Measurements from ENCODE around the gene KIF26A. TPM values are rescaled to one million over a fixed set of nuclear protein-coding genes. Genes with fewer than 3 reads are reported as not detected.

Gene KIF26A
- total RNA-seq, 2 donors from 2014 or later: 1.6 to 13.9 TPM

DNA sequence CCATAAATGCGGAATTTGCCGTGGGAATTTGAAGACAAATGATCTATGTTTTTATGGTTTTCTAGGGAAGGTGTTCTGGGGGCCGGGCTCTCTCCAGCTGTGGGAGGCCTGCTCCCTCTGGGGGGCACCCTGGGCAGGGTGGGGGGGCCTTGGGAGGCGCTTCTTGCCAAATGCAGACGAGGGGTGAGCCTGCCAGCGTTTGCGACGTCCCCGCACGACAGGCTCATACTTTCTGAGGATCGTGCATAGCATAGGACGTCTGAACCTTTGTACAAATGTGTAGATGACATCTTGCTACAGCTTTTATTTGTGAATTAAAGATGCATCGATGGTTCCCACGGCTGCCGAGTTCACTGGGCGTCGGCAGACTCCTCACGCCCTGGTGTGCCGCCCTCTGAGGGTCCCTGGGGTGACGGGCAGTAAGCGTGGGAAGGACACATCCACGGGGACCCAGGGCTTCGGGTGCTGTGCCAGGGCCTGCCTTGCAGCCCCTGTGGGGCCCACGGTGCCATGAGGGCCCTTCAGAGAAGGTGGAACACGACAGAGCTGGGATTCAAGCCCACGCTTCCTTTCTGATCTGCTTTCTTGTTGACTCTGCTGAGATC lies 42.3 kb downstream of the KIF26A start:
- no peaks in the 10 kb centered on the region for H3K36me3 ChIP-seq
- H3K9me3 ChIP-seq: no peaks in the 10 kb centered on the region
- no peaks in the 10 kb centered on the region for H3K27me3 ChIP-seq (replicated peaks; ENCODE audit: insufficient read depth)
- H3K4me1 ChIP-seq (replicated peaks): no peaks in the 10 kb centered on the region
- WGBS: 66% methylated on average over 26 of the region's 26 CpGs
- H3K4me3 ChIP-seq: no peak overlapping the region
- no peak for DNase-seq (ENCODE audit: low spot score)
- intact Hi-C loops (cut with DNase I): no loop called here
- H3K27ac ChIP-seq: no peak overlapping the region
- TF ChIP-seq POLR2AphosphoS5 (IDR thresholded peaks at IDR 0.05) (no peak), CTCF (IDR thresholded peaks at IDR 0.05) (no peak), POLR2A (IDR thresholded peaks at IDR 0.05) (no peak)

DNA sequence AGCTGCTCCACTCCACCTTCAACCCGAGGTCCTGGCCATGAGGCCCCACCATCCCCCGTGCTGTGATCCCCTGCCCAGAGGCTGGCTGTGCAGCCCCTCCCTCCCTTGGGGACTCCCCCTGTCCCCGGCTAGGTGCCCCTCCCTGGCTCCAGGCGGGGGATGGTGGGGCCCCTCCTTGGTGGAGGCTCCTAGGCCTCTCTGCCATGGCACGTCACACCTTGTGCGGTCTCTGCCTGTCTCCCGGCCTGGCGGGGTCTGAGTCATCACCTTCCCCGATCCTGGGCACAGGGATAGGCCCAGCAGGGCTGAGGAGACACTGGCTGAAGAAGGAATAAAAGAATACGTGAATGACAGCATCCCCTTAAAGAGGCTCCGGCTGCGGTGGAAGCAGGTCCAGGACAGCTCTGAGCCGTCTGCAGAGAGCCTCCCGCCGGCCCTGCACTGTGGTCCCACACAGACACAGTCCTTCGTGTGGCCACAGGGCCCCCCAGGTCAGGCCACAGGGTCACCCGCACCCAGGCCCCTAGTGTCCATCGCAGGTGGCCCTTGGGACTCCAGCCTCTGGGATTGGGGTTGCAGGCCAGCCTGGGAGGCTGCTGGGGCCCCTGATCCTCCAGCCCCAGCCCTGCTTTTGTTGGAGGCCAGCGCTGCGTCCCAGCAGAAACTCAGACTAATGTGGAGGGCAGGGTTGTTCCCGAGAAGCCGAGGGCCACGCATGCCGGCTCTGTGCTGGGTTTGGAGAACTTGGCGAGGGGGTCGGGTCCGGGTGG lies 43.6 kb downstream of the KIF26A start:
- H3K27ac ChIP-seq: no peak overlapping the region
- WGBS: 83% methylated on average over 26 of the region's 27 CpGs
- no peaks in the 10 kb centered on the region for H3K9me3 ChIP-seq
- no peaks in the 10 kb centered on the region for H3K27me3 ChIP-seq (replicated peaks; ENCODE audit: insufficient read depth)
- no peaks in the 10 kb centered on the region for H3K4me1 ChIP-seq (replicated peaks)
- intact Hi-C loops (cut with DNase I): no loop called here
- H3K4me3 ChIP-seq: no peak overlapping the region
- no peaks in the 10 kb centered on the region for H3K36me3 ChIP-seq
- no peak for DNase-seq (ENCODE audit: low spot score)
- no peak for TF ChIP-seq CTCF (IDR thresholded peaks at IDR 0.05)

DNA sequence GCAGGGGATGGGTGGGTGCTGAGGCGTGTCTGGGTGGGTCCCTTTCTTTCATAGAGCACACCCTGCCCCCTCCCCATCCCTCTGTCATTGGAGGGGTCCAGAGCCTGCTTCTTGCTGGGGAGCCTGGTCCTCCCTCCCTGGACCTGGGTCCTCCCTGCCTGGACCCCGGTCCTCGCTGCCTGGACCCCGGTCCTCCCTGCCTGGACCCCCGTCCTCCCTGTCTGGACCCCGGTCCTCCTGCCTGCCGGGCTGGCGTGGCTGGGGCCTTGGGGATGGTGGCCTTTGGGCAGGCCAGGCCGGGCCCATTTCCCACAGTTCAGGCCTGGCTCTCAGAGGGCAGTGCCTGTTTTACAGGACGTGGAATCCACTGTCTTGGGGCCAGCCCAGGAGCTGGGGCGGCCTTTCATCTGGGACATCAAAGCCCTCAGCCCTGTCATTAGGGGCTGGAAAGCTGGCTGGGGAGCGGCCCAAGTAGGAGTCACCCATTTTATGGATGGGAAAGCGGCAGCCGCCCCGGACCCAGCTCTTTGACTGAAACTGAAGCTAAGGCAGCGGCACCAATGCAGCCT lies 44.6 kb downstream of the KIF26A start:
- no peaks in the 10 kb centered on the region for H3K4me1 ChIP-seq (replicated peaks)
- TF ChIP-seq POLR2A (IDR thresholded peaks at IDR 0.05): no peak
- TF ChIP-seq POLR2AphosphoS5 (IDR thresholded peaks at IDR 0.05): no peak
- TF ChIP-seq CTCF (IDR thresholded peaks at IDR 0.05): no peak
- WGBS: 88% methylated on average over 12 of the region's 16 CpGs
- H3K4me3 ChIP-seq: no peak overlapping the region
- H3K27me3 ChIP-seq (replicated peaks; ENCODE audit: insufficient read depth): no peaks in the 10 kb centered on the region
- no peak for DNase-seq (ENCODE audit: low spot score)
- no peaks in the 10 kb centered on the region for H3K9me3 ChIP-seq
- intact Hi-C loops (cut with DNase I): no loop called here
- no peak overlapping the region for H3K27ac ChIP-seq
- no peaks in the 10 kb centered on the region for H3K36me3 ChIP-seq

DNA sequence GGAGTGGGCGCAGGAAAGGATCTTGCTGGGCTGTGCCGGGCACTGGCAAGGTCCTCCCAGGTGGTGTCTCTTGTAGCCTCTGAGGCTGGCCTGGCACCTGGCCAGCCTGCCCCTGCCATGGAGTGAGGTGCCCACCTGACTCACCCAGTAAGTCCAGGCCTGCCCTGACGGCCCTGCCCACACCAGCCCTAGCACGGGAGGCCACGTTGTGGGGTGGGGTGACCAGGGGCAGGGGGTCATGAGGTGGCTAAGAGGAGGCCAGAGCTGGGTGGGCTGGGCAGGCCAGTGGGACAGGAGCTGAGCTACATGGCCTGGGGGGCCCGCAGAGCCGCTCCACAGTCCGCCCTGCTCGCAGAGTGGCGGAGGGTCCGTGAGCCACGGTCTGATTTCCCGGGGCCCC lies 45.4 kb downstream of the KIF26A start:
- Histone ChIP-seq H3K36me3 (no peaks in the 10 kb centered on the region), H3K27ac (no peak overlapping the region), H3K4me1 (replicated peaks) (no peaks in the 10 kb centered on the region), H3K4me3 (no peak overlapping the region), H3K27me3 (replicated peaks; ENCODE audit: insufficient read depth) (no peaks in the 10 kb centered on the region), H3K9me3 (no peaks in the 10 kb centered on the region)
- no peak for TF ChIP-seq POLR2A (IDR thresholded peaks at IDR 0.05)
- DNase-seq (ENCODE audit: low spot score): no peak
- intact Hi-C loops (cut with DNase I): no loop called here
- WGBS: 85% methylated on average over 12 of the region's 13 CpGs

DNA sequence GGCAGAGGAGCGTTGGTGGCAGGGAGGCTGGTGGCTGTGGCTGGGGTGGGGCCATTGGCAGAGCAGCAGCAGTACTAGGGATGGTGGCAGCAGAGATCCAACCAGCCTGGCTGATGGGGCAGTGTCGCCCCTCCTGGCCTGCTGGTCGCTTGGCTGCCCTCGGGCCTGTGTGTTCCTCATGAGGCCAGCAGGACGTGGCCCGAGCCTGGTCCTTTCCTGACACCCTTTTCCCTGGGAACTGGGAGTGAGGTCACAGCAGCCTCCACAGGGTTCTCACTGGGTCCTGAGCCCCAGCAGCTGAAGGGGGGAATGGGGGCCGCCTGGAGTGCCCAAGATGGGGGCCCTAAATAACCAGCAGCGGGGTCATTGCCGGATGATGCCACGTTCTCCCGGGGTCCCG lies 46.1 kb downstream of the KIF26A start:
- H3K36me3 ChIP-seq: no peaks in the 10 kb centered on the region
- no peak for DNase-seq (ENCODE audit: low spot score)
- no peaks in the 10 kb centered on the region for H3K4me1 ChIP-seq (replicated peaks)
- H3K27ac ChIP-seq: no peak overlapping the region
- TF ChIP-seq POLR2AphosphoS5 (IDR thresholded peaks at IDR 0.05) (no peak), CTCF (IDR thresholded peaks at IDR 0.05) (no peak), POLR2A (IDR thresholded peaks at IDR 0.05) (no peak)
- intact Hi-C loops (cut with DNase I): no loop called here
- no peak overlapping the region for H3K4me3 ChIP-seq
- H3K9me3 ChIP-seq: no peaks in the 10 kb centered on the region
- H3K27me3 ChIP-seq (replicated peaks; ENCODE audit: insufficient read depth): no peaks in the 10 kb centered on the region
- 89% methylated on average over 12 of the region's 12 CpGs for WGBS

Data from prostate gland (tissue), 2 donors.